Parathyroid adenoma (tissue), 2 donors: ENCODE data around the gene HIRA.

Experiments
- H2AFZ ChIP-seq: fragments of 300-600 bp; sonication (generic); one replicate; pipeline ENCODE4 v1.7.0; 2017; ENCODE audit warnings: antibody characterized with exemption, mild to moderate bottlenecking
- H3K27ac ChIP-seq: fragments of 300-600 bp; sonication (generic); one replicate; pipeline ENCODE4 v1.7.0; 2017
- H3K27me3 ChIP-seq: fragments of 300-600 bp; sonication (generic); one replicate; pipeline ENCODE4 v1.7.0; 2017; ENCODE audit warnings: low read length; ENCODE audit not compliant: control insufficient read depth, insufficient read depth
- H3K36me3 ChIP-seq: fragments of 300-600 bp; sonication (generic); one replicate; pipeline ENCODE4 v1.7.0; 2017; ENCODE audit warnings: low read length; ENCODE audit not compliant: control insufficient read depth, insufficient read depth
- H3K4me1 ChIP-seq: fragments of 300-600 bp; sonication (generic); one replicate; pipeline ENCODE4 v1.7.0; 2017; ENCODE audit warnings: control low read depth
- H3K4me2 ChIP-seq: fragments of 300-600 bp; sonication (generic); one replicate; pipeline ENCODE4 v1.7.0; 2017; ENCODE audit warnings: low read length
- H3K4me3 ChIP-seq: fragments of 300-600 bp; sonication (generic); one replicate; pipeline ENCODE4 v1.7.0; 2017; ENCODE audit warnings: low read depth, low read length
- H3K79me2 ChIP-seq: fragments of 300-600 bp; sonication (generic); one replicate; pipeline ENCODE4 v1.7.0; 2017; ENCODE audit warnings: control low read depth
- H3K9ac ChIP-seq: fragments of 300-600 bp; sonication (generic); one replicate; pipeline ENCODE4 v1.7.0; 2017; ENCODE audit warnings: mild to moderate bottlenecking
- H3K9me3 ChIP-seq: fragments of 300-600 bp; sonication (generic); one replicate; pipeline ENCODE4 v1.7.0; 2017; ENCODE audit warnings: low read length; ENCODE audit not compliant: control insufficient read depth
- CTCF ChIP-seq: fragments of 300-600 bp; sonication (generic); IDR thresholded peaks from one replicate; pipeline ENCODE4 v1.7.0; 2017; ENCODE audit warnings: antibody characterized with exemption, mild to moderate bottlenecking
- donor health status: primary hyperparathyroidism.

HIRA gene

GRCh38 chr22:19464546-19464945, 33.0 kb upstream of the HIRA start:
- H2AFZ ChIP-seq = no peak overlapping the region
- no peaks in the 10 kb centered on the region for H3K9me3 ChIP-seq
- no peaks in the 10 kb centered on the region for H3K27me3 ChIP-seq
- H3K36me3 ChIP-seq = no peaks in the 10 kb centered on the region
- H3K4me3 ChIP-seq = no peak overlapping the region
- H3K4me2 ChIP-seq = no peak overlapping the region
- no peak overlapping the region for H3K27ac ChIP-seq
- TF ChIP-seq CTCF = no peak
- no peaks in the 10 kb centered on the region for H3K79me2 ChIP-seq
- H3K9ac ChIP-seq = no peak overlapping the region
- H3K4me1 ChIP-seq = no peaks in the 10 kb centered on the region

GRCh38 chr22:19463491-19464469, 32.2 kb upstream of the HIRA start:
- Histone ChIP-seq H3K4me1 (no peaks in the 10 kb centered on the region), H3K4me2 (no peak overlapping the region), H3K9ac (no peak overlapping the region), H3K79me2 (no peaks in the 10 kb centered on the region), H3K9me3 (no peaks in the 10 kb centered on the region), H3K27ac (no peak overlapping the region), H3K27me3 (no peaks in the 10 kb centered on the region), H2AFZ (no peak overlapping the region), H3K4me3 (no peak overlapping the region), H3K36me3 (no peaks in the 10 kb centered on the region)
- no peak for TF ChIP-seq CTCF

GRCh38 chr22:19463008-19463407, 31.5 kb upstream of the HIRA start:
- no peak overlapping the region for H3K4me2 ChIP-seq
- H3K4me1 ChIP-seq = no peaks in the 10 kb centered on the region
- no peak overlapping the region for H3K4me3 ChIP-seq
- H3K9ac ChIP-seq = no peak overlapping the region
- H3K79me2 ChIP-seq = no peaks in the 10 kb centered on the region
- H3K27me3 ChIP-seq = no peaks in the 10 kb centered on the region
- H3K9me3 ChIP-seq = no peaks in the 10 kb centered on the region
- no peak overlapping the region for H2AFZ ChIP-seq
- no peaks in the 10 kb centered on the region for H3K36me3 ChIP-seq
- H3K27ac ChIP-seq = no peak overlapping the region
- no peak for TF ChIP-seq CTCF

GRCh38 chr22:19461506-19461905, 30.0 kb upstream of the HIRA start:
- H3K27ac ChIP-seq = no peak overlapping the region
- no peaks in the 10 kb centered on the region for H3K79me2 ChIP-seq
- no peak overlapping the region for H3K4me2 ChIP-seq
- H3K36me3 ChIP-seq = no peaks in the 10 kb centered on the region
- no peak for TF ChIP-seq CTCF
- H3K27me3 ChIP-seq = no peaks in the 10 kb centered on the region
- no peaks in the 10 kb centered on the region for H3K4me1 ChIP-seq
- H3K4me3 ChIP-seq = no peak overlapping the region
- no peak overlapping the region for H3K9ac ChIP-seq
- H3K9me3 ChIP-seq = no peaks in the 10 kb centered on the region
- H2AFZ ChIP-seq = no peak overlapping the region

GRCh38 chr22:19460036-19460435, 28.5 kb upstream of the HIRA start:
- Histone ChIP-seq H3K27ac (no peak overlapping the region), H3K4me1 (no peaks in the 10 kb centered on the region), H3K4me3 (no peak overlapping the region), H3K9me3 (no peaks in the 10 kb centered on the region), H3K79me2 (no peaks in the 10 kb centered on the region), H3K36me3 (no peaks in the 10 kb centered on the region), H2AFZ (no peak overlapping the region), H3K9ac (no peak overlapping the region), H3K27me3 (no peaks in the 10 kb centered on the region), H3K4me2 (no peak overlapping the region)
- TF ChIP-seq CTCF = no peak
